GM21515 (cell line): ENCODE measurements around the gene LGALS14.
"Not testable (repeated sequence)": the region's sequence is repeated elsewhere in the genome, so short reads cannot be mapped to it uniquely, and the experiment has no call there.

ENCODE experiments used
- ATAC-seq: cut with Tn5 transposase; IDR thresholded peaks from one replicate; pipeline ENCODE4 v1.9.1; 2021; ENCODE audit not compliant: unreplicated experiment

LGALS14 gene

DNA sequence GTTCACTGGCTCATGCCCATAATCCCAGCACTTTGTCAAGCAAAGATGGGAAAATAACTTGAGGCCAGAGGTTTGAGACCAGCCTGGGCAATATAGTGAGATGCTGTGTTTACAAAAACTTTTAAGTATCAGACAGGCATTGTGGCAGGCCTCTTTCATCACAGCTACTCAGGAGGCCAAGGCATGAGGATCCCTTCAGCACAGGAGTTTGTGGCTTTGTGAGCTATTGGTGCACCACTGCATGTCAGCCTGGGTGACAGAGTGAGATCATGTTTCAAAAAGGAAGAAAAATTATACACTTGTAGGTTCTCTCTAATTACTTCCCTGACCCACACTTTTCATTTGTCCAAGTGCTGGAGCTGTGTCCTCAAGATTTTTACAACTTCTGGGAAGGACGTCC lies 11.5 kb upstream of the LGALS14 start:
- no peak for ATAC-seq

DNA sequence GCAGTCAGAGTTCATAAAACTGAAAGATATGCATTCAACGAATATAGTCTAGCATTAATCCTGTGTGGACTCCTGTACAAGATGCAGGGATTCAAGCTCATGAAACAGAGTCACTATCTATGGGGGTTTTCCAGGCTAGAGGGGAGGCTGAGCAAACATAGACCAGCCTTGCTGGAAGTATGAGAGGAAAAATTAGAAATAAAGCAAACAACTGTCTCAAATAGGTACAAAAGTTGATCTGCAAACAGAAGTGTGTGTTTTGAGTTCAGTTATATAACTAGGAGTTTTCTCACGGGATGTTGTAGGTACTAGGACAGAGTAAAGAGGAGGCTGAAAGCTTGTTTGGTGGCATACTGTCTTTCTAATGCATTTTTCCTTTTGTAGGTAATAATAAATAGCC lies 8.5 kb upstream of the LGALS14 start:
- ATAC-seq = no peak

DNA sequence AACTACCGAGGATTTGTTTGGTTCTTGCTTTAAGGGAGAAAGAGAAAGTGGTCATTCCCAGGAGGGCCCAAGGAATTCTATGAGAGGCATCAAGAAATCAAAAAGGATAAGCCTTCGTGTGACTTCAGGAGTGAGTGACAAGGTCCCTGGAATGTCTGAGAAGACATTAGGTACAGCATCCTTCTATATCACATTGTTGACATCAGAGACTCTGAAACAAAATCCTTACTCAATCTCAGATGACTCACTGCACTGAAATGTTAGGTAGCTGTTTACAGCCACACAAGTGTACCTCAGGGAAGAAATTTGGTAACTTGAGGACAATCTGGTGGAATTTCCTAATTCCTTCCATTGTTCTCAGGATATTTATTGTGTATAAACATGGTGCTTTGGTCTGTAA lies 7.9 kb upstream of the LGALS14 start:
- ATAC-seq = no peak

DNA sequence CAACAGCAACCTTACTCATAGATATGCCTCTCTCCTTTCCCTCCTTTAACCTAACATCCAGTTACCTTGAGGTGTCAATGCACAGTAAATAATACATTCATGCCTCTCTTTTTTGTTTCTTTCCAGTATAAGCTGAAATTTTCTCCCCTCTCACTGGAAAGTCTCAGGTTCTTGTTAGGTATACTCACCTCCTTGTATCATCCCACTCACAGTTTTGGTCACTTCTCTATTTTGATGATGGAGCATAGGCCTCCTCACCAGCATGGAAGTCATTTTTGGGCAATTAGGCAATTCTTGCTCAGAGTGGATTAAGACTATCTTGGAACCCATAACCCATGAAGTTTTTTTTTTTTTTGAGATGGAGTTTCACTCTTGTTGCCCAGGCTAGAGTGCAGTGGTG lies 5.7 kb upstream of the LGALS14 start:
- no peak for ATAC-seq

DNA sequence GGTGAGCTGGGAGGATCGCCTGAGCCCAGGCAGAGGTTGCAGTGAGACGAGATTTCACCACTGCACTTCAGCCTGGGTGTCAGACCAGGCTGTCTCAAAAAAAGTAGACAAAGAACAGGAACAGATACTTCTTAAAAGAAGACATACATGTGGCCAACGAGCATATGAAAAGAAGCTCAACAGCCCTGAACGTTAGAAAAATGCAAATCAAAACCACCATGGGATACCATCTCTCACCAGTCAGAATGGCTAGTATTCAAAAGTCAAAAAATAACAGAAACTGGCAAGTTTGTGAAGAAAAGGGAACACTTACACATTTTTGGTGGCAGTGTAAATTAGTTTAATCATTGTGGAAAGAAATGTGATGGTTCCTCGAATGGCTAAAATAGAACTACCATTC lies 3.0 kb upstream of the LGALS14 start:
- no peak for ATAC-seq

DNA sequence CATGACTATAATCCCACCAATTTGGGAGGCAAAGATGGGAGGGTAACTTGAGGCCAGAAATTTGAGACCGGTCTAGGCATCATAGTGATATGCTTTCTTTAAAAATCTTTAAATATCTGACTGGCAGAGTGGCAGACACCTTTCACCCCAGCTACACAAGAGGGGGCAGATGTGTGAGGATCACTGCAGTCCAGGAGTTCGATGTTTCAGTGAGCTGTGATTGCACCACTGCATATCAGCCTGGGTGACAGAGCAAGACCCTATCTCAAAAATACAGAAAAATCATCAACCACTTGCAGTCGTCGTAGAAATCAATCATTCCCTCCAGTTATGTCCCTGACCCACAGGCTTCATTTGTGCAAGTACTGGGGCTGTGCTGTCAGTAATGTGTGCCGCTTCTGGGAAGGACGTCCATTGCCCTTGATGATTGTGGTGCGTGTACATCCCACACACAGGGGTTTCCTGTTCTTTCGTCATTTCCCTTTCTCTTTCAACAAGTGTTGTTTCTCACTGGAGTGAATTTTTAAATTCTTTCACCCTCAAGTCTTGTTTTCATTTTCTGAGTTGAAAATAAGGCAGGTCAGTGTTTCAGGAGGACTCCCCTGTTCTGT lies 1.4 kb downstream of the LGALS14 start:
- ATAC-seq = no peak

DNA sequence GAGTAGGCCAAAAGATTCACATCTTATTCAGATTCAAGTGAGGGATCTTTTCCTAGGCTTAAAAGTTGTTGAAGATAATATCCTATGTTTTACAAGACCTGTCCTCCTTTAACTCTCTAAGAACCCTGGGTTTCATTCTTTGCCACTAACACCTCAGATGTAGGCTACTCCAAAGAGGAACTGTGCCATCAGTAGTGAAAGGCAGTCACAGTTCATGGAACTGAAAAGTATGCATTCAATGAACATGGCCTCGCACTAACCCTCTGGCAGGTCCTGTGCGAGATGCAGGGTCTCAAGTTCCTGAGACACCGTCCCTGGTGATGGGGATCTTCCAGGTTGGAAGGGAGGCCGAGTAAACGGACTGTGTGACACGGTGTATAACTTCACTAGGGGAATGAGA lies 4.3 kb downstream of the LGALS14 start:
- ATAC-seq = no peak

DNA sequence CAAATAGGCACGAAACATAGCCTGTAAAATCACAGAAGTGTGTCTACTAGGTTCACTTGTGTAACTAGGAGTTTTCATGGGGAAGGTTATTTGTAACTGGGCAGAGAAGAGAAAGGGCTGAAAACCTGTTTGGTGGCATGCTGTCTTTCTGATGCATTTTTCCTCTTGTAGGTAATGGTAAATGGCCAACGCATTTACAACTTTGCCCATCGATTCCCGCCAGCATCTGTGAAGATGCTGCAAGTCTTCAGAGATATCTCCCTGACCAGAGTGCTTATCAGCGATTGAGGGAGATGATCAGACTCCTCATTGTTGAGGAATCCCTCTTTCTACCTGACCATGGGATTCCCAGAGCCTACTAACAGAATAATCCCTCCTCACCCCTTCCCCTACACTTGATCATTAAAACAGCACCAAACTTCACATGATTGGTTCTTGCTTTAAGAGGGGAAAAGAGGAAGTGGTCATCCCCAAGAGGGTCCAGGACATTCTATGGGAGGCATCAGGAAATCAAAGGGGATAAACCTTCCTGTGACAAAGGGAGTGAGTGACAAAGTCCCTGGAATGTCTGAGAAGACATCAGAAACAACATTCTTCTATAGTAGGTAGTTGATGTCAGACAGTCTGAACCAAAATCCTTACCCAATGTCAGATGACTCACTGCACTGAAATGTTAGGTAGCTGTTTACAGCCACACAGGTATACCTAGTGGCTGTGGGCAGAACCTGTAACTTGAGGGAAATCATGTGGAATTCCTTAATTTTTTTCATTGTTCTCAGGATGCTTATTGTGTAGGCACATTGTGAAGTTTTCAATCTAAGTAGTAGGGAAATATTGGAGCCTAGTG lies 5.0 kb downstream of the LGALS14 start:
- ATAC-seq = no peak

DNA sequence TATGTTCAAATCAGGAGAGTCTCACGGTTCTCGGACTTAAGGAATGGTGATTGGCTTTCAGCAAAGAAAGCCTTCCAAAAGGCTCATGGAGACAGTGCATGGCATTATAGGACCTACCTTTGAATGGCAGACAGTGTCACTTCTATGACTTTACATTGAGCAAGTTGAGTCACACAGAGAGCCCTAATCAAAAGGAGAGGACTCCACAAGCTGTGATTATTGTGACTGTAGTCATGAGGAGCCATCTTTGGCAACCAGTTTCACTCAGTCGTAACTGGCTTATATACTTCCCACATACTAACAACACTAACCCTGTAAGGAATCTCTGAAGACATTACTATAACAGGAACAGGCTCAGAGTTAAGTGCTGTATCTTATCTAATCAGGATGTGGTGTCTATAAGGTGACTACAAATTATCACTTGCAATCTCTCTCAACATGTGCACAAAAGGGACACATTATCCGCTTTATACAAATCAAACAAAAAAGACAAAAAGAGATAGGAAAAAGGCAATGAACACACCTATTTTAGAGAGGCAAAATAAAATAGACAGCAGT lies 6.1 kb downstream of the LGALS14 start:
- ATAC-seq = no peak

DNA sequence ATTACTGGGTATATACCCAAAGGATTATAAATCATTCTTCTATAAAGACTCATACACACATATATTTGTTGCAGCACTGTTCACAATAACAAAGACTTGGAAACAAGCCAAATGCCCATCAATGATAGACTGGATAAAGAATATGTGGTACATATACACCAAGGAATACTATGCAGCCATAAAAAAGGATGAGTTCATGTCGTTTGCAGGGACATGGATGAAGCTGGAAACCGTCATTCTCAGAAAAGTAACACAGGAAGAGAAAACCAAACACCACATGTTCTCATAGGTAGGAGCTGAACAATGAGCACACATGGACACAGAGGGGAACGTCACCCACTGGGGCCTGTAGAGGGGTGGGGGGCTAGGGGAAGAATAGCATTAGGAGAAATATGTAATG lies 15.9 kb downstream of the LGALS14 start:
- ATAC-seq = not testable (repeated sequence)

DNA sequence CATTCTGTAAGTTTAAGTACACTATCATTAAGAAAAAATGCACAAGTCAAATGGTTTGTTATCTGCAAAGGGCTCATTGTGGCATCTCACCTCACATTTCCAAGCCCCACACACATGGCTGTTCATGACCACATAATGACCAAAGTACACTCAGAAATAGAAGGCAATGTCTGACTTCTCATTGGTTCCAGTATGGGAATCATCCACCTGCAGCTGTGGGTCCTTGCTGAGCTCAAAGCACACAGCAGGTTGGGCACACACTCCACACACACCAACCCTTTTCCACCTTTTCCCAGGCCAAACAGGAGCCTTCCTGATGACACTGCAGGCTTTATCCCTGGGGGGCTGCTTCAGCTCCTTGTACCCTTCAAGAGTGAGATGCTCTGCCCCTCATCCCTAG lies 21.7 kb downstream of the LGALS14 start:
- no peak for ATAC-seq

DNA sequence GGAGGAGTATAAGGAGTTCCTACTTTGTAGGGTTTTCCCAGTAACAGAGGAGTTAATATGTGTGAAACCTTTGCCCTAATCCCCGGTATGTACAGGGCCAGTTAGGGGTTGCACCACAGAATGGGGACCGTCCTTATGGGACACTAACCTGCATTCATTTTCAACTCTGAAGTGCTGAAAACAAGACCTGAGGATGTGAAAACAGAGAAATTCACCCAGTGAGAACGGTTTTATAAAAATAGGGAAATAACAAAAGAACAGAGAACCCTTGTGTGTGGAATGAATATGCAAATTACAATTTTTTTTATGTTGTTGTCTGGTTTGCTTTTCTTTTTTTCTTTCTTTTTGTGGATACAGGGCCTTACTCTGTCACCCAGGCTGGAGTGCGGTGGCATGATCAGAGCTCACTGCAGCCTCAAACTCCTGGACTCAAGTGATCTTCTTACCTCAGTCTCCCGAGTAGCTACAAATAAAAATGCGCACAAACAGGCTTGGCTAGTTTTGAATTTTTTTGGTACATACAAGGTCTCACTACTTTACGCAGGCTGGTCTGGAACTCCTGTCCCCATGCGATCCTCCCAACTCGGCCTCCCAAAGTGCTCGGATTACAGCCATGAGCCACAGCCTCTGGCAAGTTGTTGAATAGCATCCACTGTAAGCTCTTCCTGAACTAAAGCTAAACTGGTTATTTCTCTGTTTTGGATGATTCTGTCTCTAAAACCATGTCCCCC lies 23.0 kb downstream of the LGALS14 start:
- ATAC-seq = no peak

DNA sequence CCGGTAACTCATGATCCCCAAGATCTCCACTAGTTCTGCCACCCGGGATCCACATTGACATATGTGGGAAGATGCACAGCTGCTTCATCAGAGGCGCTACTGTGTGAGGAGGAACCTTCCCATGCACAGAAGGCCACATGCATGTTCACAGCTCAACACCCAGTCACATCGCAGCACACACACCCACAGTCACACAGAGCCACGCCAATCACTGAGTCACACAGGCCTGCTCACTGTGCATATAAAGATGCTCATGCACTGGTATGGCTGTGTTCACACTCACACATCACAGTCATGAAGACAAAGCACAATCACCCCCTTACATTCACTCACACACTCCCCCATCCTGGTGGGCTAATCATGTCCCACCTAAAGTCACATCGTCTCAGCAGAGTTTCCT lies 23.8 kb downstream of the LGALS14 start:
- ATAC-seq = no peak

DNA sequence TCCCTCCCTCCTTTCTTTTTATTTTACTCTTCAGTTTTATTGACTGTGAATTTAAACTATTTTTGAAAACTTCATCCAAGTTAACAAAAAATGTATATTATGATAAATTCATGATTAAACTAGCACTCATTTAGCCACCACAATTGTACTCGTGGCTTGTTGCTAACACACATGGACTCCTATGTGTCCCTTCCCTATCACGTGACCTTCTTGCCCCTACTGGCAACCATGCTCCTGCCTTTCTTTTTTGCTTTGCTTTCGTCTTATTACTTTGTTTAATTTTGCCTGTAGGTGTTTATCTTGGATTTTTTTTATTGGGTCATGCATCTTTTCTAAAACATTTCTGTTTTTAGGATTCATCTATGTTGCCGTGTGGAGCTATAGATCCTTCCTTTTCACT lies 25.3 kb downstream of the LGALS14 start:
- ATAC-seq = no peak

DNA sequence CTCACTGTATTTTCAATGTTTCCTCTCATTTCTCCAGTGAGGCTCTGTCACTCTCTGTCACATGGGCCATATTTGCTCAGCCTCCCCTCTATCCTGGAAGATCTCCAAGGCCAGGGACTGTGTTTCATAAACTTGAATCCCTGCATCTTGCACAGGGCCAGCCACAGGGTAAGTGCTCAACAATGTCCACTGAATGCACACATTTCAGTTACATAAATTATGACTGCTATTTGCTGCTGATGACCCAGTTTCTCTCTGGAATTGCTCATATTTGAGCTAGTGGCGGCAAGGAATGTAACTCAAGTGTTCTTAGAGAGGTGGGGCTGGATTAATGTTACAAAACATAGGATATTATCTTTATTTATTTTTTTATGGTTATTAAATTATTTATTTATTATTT lies 27.4 kb downstream of the LGALS14 start:
- no peak for ATAC-seq

DNA sequence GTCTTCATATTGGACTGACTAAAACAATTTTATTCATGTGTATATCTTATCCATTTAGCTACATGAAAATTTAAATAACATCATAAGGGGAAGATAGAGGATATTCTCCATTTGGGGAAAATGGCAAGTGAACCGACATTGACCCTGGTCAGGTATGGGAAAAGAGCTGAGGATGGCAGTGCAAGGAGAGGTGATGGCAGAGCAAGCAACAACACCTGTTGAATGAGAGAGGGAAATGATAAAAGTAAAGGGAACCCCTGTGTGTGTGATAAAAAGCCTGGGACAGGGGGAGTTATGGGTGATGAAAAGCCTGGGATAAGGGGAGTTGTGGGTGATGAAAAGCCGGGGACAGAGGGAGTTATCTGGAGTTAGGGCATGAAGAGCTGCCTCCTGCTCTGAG lies 29.6 kb downstream of the LGALS14 start:
- ATAC-seq = no peak

DNA sequence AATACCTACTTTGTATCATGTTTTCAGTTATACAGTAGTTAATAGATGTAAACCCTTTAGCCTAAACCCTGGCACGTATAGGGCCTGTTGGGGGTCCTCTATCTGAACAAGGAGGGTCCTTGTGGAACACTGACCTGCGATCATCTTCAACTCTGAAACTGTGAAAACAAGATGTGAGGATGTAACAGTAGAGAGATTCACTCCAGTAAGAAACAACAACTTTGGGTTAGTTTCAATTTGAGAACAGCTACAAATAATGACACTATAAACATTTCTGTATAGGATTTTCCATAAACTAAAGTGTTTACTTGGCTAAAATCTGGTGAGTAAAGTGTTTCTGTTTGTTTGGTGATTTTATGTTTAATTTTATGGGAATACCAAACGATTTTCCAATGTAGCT lies 31.4 kb downstream of the LGALS14 start:
- no peak for ATAC-seq

DNA sequence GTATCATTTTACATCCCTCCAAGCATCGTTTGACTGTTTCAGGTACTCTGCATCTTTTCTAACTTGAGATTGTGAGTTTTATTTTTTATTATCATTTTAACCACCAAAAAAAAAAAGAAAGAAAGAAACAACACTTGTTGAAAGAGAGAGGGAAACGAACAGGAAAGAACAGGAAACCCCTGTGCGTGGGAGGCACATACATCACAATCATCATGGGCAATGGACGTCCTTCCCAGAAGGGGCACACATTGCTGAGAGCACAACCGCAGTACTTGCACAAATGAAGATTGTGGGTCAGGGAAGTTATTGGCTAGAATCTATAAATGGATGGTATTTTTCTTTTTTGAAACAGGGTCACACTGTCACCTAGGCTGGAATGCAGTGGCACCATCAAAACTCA lies 31.8 kb downstream of the LGALS14 start:
- ATAC-seq = no peak

DNA sequence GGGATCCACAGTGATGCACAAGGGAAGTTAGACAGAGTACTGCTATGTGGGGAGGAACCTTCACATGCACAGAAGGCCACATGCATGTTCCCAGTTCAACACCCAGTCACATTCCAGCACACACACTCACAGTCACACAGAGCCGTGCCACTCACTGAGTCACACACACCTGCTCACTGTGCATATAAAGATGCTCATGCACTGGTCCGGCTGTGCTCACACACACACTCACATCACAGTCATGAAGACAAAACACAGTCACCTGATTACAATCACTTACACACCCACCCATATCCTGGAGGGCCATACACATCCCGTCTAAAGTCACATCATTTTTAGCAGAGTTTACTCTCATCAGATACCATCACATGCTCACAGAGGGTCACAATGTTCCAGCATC lies 33.1 kb downstream of the LGALS14 start:
- ATAC-seq = no peak

DNA sequence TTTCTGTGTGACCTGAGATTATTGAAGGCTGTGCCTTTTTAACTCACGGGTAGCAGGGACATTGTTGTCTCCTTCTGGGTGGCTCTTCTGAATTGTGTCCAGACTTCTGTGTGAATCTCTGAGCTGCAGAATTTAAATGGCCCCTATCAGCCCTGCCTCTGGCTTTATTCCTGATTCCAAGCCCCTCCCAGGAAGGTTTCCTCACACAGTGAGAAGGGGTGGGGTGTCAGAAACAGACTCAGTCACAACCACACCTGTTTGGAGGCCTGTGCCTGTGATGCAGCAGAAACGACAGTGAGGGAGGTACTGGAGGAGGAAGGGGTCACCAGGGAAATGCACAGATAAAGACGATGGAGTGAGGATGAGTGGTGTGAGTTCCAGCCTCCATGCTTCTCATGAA lies 33.6 kb downstream of the LGALS14 start, which contains the start of gene CLC:
TSS of gene CLC (minus strand) at position 139 of the 400 bp plus-strand sequence. CDS start at position 62, 77 bp downstream.
- no peak for ATAC-seq

DNA sequence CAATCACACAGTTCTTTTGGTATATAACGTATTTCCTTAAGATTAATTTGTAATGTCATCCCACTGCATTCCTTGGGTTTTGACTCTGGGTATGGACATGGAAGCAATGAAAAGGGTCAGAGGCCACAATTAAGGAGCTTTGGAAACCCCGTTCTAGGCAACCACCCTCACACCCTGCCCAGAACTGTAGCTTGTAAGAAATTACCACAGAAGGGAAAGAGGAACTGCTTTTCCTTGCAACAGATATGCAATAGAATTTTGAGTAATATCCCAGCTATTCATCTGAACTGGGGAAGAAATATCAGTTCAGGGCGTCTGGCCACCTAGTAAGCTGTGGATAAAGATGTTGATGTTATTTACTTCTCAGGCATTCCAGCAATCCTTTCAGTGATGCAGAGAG lies 34.5 kb downstream of the LGALS14 start:
- no peak for ATAC-seq

DNA sequence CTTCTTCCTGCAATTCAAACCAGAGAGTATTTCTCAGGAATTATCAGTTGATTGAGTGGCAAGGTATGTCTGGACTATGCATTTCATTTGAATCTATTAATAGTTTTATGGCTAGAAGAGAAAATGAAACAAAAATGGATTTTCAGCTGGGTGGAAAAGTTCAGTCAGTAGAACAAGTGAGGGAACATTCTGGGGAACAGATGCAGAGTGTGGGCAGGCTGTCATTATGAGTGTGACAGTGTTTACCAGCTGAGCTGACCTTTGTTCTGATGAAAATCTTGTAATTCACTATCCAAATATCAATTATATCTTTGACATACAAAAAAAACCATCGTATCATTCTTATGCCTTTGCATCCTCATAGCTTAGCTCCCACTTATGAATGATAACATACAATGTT lies 36.1 kb downstream of the LGALS14 start:
- no peak for ATAC-seq
